T-helper 17 cell (primary cell): Measurements from ENCODE around the gene PGAM4. TPM values are rescaled to one million over a fixed set of nuclear protein-coding genes. Genes with fewer than 3 reads are reported as not detected.

ENCODE experiments used
- total RNA-seq, 4 donors: library from RNA in 2 of 4; stranded (reverse) in 2 of 4; gene quantifications; one replicate each; pipeline ENCODE4 v1.2.3 and lab custom pipeline; 2022 to 2026

PGAM4 gene
- total RNA-seq, 2 donors from 2014 or later, result not detected

Other genes with a start within 250 kb of the PGAM4 start
- 100 to 1,000 TPM; 103 to 104 TPM for gene ATRX, start 183.4 kb downstream of the PGAM4 start, total RNA-seq
- gene MAGT1, start 74.2 kb downstream of the PGAM4 start, total RNA-seq, result 10 to 100 TPM; 36.5 to 38.6 TPM
- 100 to 1,000 TPM; 114 to 115 TPM for gene COX7B, start 70.2 kb downstream of the PGAM4 start, total RNA-seq
- gene ATP7A, start 58.9 kb downstream of the PGAM4 start, total RNA-seq, result 10 to 100 TPM; 11.9 to 12.5 TPM
- 100 to 1,000 TPM; 256 to 258 TPM for gene PGK1, start 134.6 kb upstream of the PGAM4 start, total RNA-seq
- 10 to 100 TPM; 10.3 to 12.6 TPM for gene TAF9B, start 170.0 kb upstream of the PGAM4 start, total RNA-seq